B cell (primary cell): ENCODE results near the gene LPAR5. TPM values are rescaled to one million over a fixed set of nuclear protein-coding genes. Genes with fewer than 3 reads are reported as not detected.

Experiments
- ATAC-seq: fragments of 200-7000 bp; cut with Tn5 transposase; one replicate; pipeline ENCODE4 v1.10.0; 2021; ENCODE audit warnings: low read depth, mild to moderate bottlenecking, moderate number of reproducible peaks, moderate library complexity
- CTCF ChIA-PET: fragments of 350-600 bp; sonication (Branson Sonifier 250); formaldehyde crosslinking; loops from one replicate; lab custom pipeline; 2021; ENCODE audit warnings: antibody characterized with exemption, inconsistent platforms; lab: Charles Lee
- POLR2A ChIA-PET: fragments of 350-600 bp; sonication (Branson Sonifier 250); formaldehyde crosslinking; loops from one replicate; lab custom pipeline; 2021; ENCODE audit warnings: antibody characterized with exemption; lab: Charles Lee
- DNase-seq: peaks from one replicate; pipeline ENCODE4 v3.0.0; 2013
- H2AFZ ChIP-seq: 2 replicates; pipeline ENCODE4 v1.6.1; 2012; ENCODE audit warnings: mild to moderate bottlenecking, low read depth, low read length; ENCODE audit not compliant: insufficient read depth, poor library complexity, severe bottlenecking
- H3K27ac ChIP-seq, 2 donors: 1 replicate in 1 of 2; 2 replicates in 1 of 2; pipeline ENCODE4 v1.5.1; 2012 to 2013; ENCODE audit warnings: low read length in 2 of 2, mild to moderate bottlenecking in 2 of 2, moderate library complexity in 1 of 2
- H3K27me3 ChIP-seq, 4 experiments: fragments of 200-600 bp in 1 of 4; sonication (generic) in 1 of 4; replicated peaks in 1 of 4; 1 replicate in 2 of 4; 2 replicates in 2 of 4; pipeline versions ENCODE4 v1.6.1 to v1.7.0; 2013 to 2016; ENCODE audit warnings: low read length in 3 of 4, mild to moderate bottlenecking in 2 of 4, mixed read lengths in 1 of 4, moderate library complexity in 1 of 4; ENCODE audit not compliant: insufficient read depth in 4 of 4, control insufficient read depth in 3 of 4; ENCODE audit errors: control extremely low read depth in 1 of 4
- H3K36me3 ChIP-seq, 2 experiments: replicated peaks in 1 of 2; 1 replicate in 1 of 2; 2 replicates in 1 of 2; pipeline versions ENCODE4 v1.6.1 to v1.7.1; 2013; ENCODE audit warnings: low read length in 1 of 2; ENCODE audit not compliant: insufficient read depth in 2 of 2, control insufficient read depth in 1 of 2; ENCODE audit errors: control extremely low read depth in 1 of 2, extremely low read depth in 1 of 2
- H3K4me1 ChIP-seq, 2 donors: fragments of 200-600 bp in 1 of 2; sonication (generic) in 1 of 2; 1 replicate in 1 of 2; 2 replicates in 1 of 2; pipeline versions ENCODE4 v1.5.1 to v1.6.1; 2013 to 2017; ENCODE audit warnings: low read length in 2 of 2; ENCODE audit not compliant: control insufficient read depth in 2 of 2, insufficient read depth in 2 of 2
- H3K4me2 ChIP-seq: replicated peaks from 2 replicates; pipeline ENCODE3; 2012; ENCODE audit warnings: mild to moderate bottlenecking, low read depth, low read length; ENCODE audit not compliant: poor library complexity, severe bottlenecking
- H3K4me3 ChIP-seq, 5 experiments: fragments of 200-600 bp in 1 of 5; sonication (generic) in 1 of 5; 1 replicate in 3 of 5; 2 replicates in 2 of 5; pipeline versions ENCODE4 v1.5.1 to v1.7.0; 2011 to 2016; ENCODE audit warnings: low read length in 4 of 5, mild to moderate bottlenecking in 4 of 5, low read depth in 2 of 5, control low read depth in 1 of 5, moderate library complexity in 1 of 5; ENCODE audit not compliant: insufficient read depth in 1 of 5; ENCODE audit errors: control extremely low read depth in 1 of 5, extremely low read depth in 1 of 5
- H3K79me2 ChIP-seq: fragments of 200-600 bp; sonication (generic); one replicate; pipeline ENCODE4 v1.6.0; 2016; ENCODE audit warnings: low read length; ENCODE audit not compliant: control insufficient read depth, insufficient read depth
- H3K9ac ChIP-seq: fragments of 200-600 bp; sonication (generic); 2 replicates; pipeline ENCODE4 v1.6.1; 2017; ENCODE audit warnings: mild to moderate bottlenecking, low read length, moderate library complexity
- H3K9me3 ChIP-seq, 3 donors: one replicate each; pipeline versions ENCODE4 v1.6.1 to v1.7.1; 2013; ENCODE audit warnings: low read length in 2 of 3; ENCODE audit not compliant: control insufficient read depth in 2 of 3, insufficient read depth in 1 of 3; ENCODE audit errors: control extremely low read depth in 1 of 3
- H4K20me1 ChIP-seq: 2 replicates; pipeline ENCODE4 v1.6.0; 2012; ENCODE audit warnings: mild to moderate bottlenecking, low read length; ENCODE audit not compliant: insufficient read depth, control insufficient read depth, poor library complexity, severe bottlenecking
- H3K27ac Mint-ChIP-seq: one replicate; pipeline ENCODE4 v1.8.0; 2021; ENCODE audit warnings: mixed read lengths
- H3K27me3 Mint-ChIP-seq: one replicate; pipeline ENCODE4 v1.8.0; 2021; ENCODE audit warnings: mixed read lengths
- H3K4me1 Mint-ChIP-seq: one replicate; pipeline ENCODE4 v1.8.0; 2021; ENCODE audit warnings: mixed read lengths
- H3K4me3 Mint-ChIP-seq: one replicate; pipeline ENCODE4 v1.8.0; 2021; ENCODE audit warnings: mixed read lengths
- H3K9me3 Mint-ChIP-seq: one replicate; pipeline ENCODE4 v1.8.0; 2022; ENCODE audit warnings: mixed read lengths; ENCODE audit not compliant: insufficient read depth
- EZH2 ChIP-seq: IDR thresholded peaks from 2 replicates; pipeline ENCODE4 v1.6.1; 2012; ENCODE audit warnings: borderline replicate concordance, low read depth, mild to moderate bottlenecking, moderate library complexity, low read length; ENCODE audit not compliant: insufficient read depth, poor library complexity, severe bottlenecking
- WGBS: methylation state at CpG from one replicate; pipeline ENCODE4 v1.1.5; 2013; ENCODE audit warnings: missing lambda C conversion rate; ENCODE audit not compliant: insufficient coverage; 5-methylcytosine and 5-hydroxymethylcytosine counted together
- intact Hi-C: fragments of 100-400 bp; cut with micrococcal nuclease; formaldehyde crosslinking; loops from one replicate; pipeline ENCODE4 v1.10.0; 2022
- polyA plus RNA-seq: library from polyadenylated mRNA; depleted of rRNA; stranded (reverse); fragments of >200 nt; gene quantifications from 2 replicates; pipeline ENCODE4 v1.2.3, GENCODE V29; 2012
- total RNA-seq, 2 donors: library from RNA; stranded (reverse); fragments of 120-200 nt in 1 of 2; gene quantifications; 1 replicate in 1 of 2; 2 replicates in 1 of 2; pipeline versions ENCODE4 v1.2.3 to v1.2.4, GENCODE V29; 2013 to 2022
- TF ChIP-seq, protein P1 (sequence below): fragments of 200-600 bp; IDR thresholded peaks from one replicate; pipeline ENCODE4 v1.8.0; 2022; ENCODE audit warnings: antibody characterized with exemption, mild to moderate bottlenecking

Gene LPAR5
- total and polyA plus RNA-seq, 2 donors (not counting 1 experiment from before 2014, with no cell fraction given) = 29.0 to 59.6 TPM

DNA sequence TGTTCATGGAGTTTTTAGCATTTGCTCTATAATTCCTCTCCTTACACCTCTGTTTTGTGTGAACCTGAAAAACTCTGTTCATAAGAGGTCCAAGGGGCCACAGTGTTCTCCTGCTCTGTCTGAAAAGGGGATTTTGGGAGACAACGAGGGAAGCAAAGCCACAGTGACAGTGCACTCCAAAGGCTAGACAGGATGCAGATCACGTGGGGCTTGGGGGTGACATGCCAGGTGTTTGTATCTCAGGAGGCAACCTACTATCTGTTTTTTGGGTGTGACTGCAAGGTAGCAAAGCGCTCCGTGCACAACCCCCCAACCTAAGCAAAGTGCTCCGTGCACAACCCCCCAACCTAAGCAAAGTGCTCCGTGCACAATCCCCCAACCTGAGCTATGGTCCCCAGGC, 23.5 kb downstream of the LPAR5 start:
- Mint-ChIP-seq H3K4me1 (peaks cover 55% of the 10 kb centered on the region), H3K9me3 (no peaks in the 10 kb centered on the region), H3K4me3 (peak overlapping the region; percentile 58), H3K27ac (peak overlapping the region; percentile 87), H3K27me3 (no peaks in the 10 kb centered on the region)
- peak overlapping the region in 2 of 5 experiments; percentile 2 to 33 for H3K4me3 ChIP-seq
- H3K27ac ChIP-seq = peak overlapping the region in 1 of 2 donors; percentile 63
- H4K20me1 ChIP-seq = peaks cover 3% of the 10 kb centered on the region
- peak overlapping the region; percentile 74 for H3K4me2 ChIP-seq
- CTCF ChIA-PET = interaction anchor here (0.7 to 2.2 kb wide), 6 partner anchors 10 to 316 kb away, joined by 3 to 8 read pairs (median 4); no protein-coding TSS in a partner anchor
- H3K4me1 ChIP-seq = peaks cover 35 to 45% of the 10 kb centered on the region in 2 donors
- ATAC-seq (no peak), DNase-seq (peak; percentile 44)
- H3K9me3 ChIP-seq = no peaks in the 10 kb centered on the region
- WGBS = 47% methylated on average over 3 of the region's 6 CpGs
- TF ChIP-seq EZH2 = no peak
- no peaks in the 10 kb centered on the region for H3K36me3 ChIP-seq
- no peaks in the 10 kb centered on the region for H3K27me3 ChIP-seq
- peak overlapping the region; percentile 38 for H2AFZ ChIP-seq
- peak overlapping the region; percentile 7 for H3K9ac ChIP-seq
- intact Hi-C loops = no loop called here
- POLR2A ChIA-PET = interaction anchor here (0.6 to 2.9 kb wide), 6 partner anchors 8 to 77 kb away, joined by 3 to 19 read pairs (median 6); partner anchors contain the start of genes LPAR5 and ZNF384
- peaks cover 22% of the 10 kb centered on the region for H3K79me2 ChIP-seq

- peaks cover 57% of the 10 kb centered on the region for H3K4me1 Mint-ChIP-seq
- H3K9me3 Mint-ChIP-seq = no peaks in the 10 kb centered on the region
- no peak overlapping the region for H3K27ac Mint-ChIP-seq
- ChIA-PET POLR2A (interaction anchor here (0.6 to 1.5 kb wide), 6 partner anchors 12 to 148 kb away, joined by 3 to 7 read pairs (median 4); partner anchors contain the start of gene ZNF384), CTCF (interaction anchor here (1.2 to 1.6 kb wide), 4 partner anchors 8 to 170 kb away, joined by 3 to 6 read pairs (median 3); partner anchors contain the start of gene MLF2)
- Histone ChIP-seq H3K27ac (peak overlapping the region; percentile 90 to 95), H2AFZ (no peak overlapping the region), H3K4me2 (no peak overlapping the region), H3K9ac (no peak overlapping the region), H3K9me3 (no peaks in the 10 kb centered on the region), H3K4me3 (no peak overlapping the region), H3K36me3 (peaks cover 0 to 9% of the 10 kb centered on the region in 2 experiments), H4K20me1 (peaks cover 30% of the 10 kb centered on the region), H3K79me2 (peaks cover 40% of the 10 kb centered on the region), H3K27me3 (no peaks in the 10 kb centered on the region), H3K4me1 (peaks cover 53 to 62% of the 10 kb centered on the region in 2 donors)
- intact Hi-C loops = no loop called here
- no peak for TF ChIP-seq EZH2
- TF ChIP-seq, protein P1, sequence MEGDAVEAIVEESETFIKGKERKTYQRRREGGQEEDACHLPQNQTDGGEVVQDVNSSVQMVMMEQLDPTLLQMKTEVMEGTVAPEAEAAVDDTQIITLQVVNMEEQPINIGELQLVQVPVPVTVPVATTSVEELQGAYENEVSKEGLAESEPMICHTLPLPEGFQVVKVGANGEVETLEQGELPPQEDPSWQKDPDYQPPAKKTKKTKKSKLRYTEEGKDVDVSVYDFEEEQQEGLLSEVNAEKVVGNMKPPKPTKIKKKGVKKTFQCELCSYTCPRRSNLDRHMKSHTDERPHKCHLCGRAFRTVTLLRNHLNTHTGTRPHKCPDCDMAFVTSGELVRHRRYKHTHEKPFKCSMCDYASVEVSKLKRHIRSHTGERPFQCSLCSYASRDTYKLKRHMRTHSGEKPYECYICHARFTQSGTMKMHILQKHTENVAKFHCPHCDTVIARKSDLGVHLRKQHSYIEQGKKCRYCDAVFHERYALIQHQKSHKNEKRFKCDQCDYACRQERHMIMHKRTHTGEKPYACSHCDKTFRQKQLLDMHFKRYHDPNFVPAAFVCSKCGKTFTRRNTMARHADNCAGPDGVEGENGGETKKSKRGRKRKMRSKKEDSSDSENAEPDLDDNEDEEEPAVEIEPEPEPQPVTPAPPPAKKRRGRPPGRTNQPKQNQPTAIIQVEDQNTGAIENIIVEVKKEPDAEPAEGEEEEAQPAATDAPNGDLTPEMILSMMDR = no peak
- DNase-seq = no peak
- ATAC-seq = no peak
- 76% methylated on average over 7 of the region's 8 CpGs for WGBS
- H3K27me3 Mint-ChIP-seq = no peaks in the 10 kb centered on the region
- no peak overlapping the region for H3K4me3 Mint-ChIP-seq
These were observed 27.0 kb downstream of the LPAR5 start for GRCh38 chr12:6608592-6609281.
